ENCODE data around the gene LMTK3. TPM values are rescaled to one million over a fixed set of nuclear protein-coding genes. Genes with fewer than 3 reads are reported as not detected.
A peak's percentile ranks its signal among the peaks of the same experiment; 100 is the strongest.

The LMTK3 gene
- total RNA-seq, 1 donor from 2014 or later = 0.02 TPM

DNA sequence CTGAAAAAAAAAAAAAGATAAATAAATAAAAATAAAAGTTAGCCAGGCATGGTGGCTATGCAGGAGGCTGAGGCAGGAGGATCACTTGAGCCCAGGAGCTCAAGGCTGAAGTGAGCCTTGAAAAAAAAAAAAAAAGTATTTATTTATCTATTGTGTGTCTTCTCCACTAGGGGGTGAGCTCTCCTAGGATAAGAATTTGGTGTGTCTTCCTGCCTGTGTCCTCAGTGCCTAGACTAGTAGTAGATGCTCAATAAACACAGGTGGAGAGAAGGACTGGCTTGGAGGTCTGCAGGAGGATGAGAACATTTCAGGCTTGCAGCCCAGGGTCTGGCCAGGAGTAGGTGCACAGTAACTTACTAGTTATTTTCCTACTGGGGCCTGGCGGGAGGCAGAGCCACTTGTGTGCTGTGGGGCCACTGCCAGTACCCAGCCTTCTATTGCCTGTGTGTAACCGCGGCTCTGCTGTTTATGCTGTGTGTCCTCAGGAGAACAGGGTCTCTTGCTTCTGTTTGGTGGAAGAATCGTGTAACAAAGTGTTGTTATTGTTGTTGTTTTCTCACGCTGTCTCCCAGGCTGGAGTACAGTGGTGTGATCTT is 5.4 kb downstream of the LMTK3 start:
- Histone ChIP-seq H3K9me3 (ENCODE audit: low read depth) (no peaks in the 10 kb centered on the region), H3K79me2 (ENCODE audit: low read depth) (no peaks in the 10 kb centered on the region), H3K27ac (no peak overlapping the region), H3K36me3 (no peaks in the 10 kb centered on the region), H3K4me2 (no peak overlapping the region), H3K9ac (no peak overlapping the region), H3F3A (ENCODE audit: low read depth) (peaks cover 25% of the 10 kb centered on the region), H4K20me1 (ENCODE audit: low read depth) (no peaks in the 10 kb centered on the region), H3K27me3 (peaks cover 6% of the 10 kb centered on the region), H2AFZ (replicated peaks) (no peak overlapping the region), H3K4me3 (no peak overlapping the region), H3K4me1 (peaks cover 4% of the 10 kb centered on the region)
- Mint-ChIP-seq H3K4me3 (no peak overlapping the region), H3K4me1 (peaks cover 31% of the 10 kb centered on the region), H3K36me3 (no peaks in the 10 kb centered on the region), H3K27ac (no peak overlapping the region), H3K9me3 (no peaks in the 10 kb centered on the region), H3K27me3 (ENCODE audit: insufficient read depth, low read depth) (peaks cover 14% of the 10 kb centered on the region)
- peak; percentile 47 for DNase-seq (ENCODE audit: low spot score)
- TF ChIP-seq, protein P1, sequence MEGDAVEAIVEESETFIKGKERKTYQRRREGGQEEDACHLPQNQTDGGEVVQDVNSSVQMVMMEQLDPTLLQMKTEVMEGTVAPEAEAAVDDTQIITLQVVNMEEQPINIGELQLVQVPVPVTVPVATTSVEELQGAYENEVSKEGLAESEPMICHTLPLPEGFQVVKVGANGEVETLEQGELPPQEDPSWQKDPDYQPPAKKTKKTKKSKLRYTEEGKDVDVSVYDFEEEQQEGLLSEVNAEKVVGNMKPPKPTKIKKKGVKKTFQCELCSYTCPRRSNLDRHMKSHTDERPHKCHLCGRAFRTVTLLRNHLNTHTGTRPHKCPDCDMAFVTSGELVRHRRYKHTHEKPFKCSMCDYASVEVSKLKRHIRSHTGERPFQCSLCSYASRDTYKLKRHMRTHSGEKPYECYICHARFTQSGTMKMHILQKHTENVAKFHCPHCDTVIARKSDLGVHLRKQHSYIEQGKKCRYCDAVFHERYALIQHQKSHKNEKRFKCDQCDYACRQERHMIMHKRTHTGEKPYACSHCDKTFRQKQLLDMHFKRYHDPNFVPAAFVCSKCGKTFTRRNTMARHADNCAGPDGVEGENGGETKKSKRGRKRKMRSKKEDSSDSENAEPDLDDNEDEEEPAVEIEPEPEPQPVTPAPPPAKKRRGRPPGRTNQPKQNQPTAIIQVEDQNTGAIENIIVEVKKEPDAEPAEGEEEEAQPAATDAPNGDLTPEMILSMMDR (IDR thresholded peaks at IDR 0.05) = peak; percentile 52
- no peak for TF ChIP-seq EZH2 (IDR thresholded peaks at IDR 0.05)

DNA sequence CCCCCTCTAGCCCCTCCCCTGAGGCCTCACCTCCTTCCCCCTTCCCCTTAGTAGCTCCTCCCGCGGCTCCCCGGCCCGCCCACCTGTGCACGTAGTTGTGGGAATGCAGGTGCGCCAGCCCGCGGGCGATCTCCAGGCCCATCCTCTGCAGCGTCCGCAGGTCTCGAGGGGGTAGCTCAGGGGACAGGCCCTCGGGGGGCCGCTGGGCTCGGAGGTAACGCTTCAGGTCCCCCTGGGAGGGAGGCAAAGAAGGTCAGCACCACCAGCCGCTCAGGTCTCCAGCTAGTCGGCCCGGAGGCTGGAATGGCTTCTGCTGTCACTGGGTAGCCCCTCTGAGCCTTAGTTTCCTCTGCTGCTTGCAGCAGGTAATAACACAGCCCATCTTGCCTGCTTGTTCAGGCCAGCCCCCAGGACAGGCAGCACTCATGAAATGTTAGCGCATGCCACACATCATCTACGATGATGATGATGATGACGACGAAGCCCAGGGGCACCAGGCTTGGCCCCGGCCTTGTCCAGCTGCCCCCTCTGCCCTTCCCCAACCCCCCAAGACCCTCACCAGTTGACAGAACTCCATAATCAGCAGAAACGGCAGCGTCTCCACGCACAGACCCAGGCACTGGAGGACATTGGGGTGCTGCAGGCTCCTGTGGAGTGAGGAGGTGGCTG is 9.2 kb downstream of the LMTK3 start:
- H3K27me3 Mint-ChIP-seq (ENCODE audit: insufficient read depth, low read depth) = peaks cover 13% of the 10 kb centered on the region
- no peaks in the 10 kb centered on the region for H3K9me3 ChIP-seq (ENCODE audit: low read depth)
- H3F3A ChIP-seq (ENCODE audit: low read depth) = peaks cover 26% of the 10 kb centered on the region
- H3K36me3 ChIP-seq = no peaks in the 10 kb centered on the region
- no peak for TF ChIP-seq EZH2phosphoT487 (IDR thresholded peaks at IDR 0.05)
- TF ChIP-seq, protein P1 (IDR thresholded peaks at IDR 0.05) = no peak
- TF ChIP-seq EZH2 (IDR thresholded peaks at IDR 0.05) = no peak
- no peak for DNase-seq (ENCODE audit: low spot score)
- no peaks in the 10 kb centered on the region for H3K79me2 ChIP-seq (ENCODE audit: low read depth)
- peak overlapping the region; percentile 51 for H2AFZ ChIP-seq (replicated peaks)
- H3K27ac Mint-ChIP-seq = peak overlapping the region; percentile 37
- no peak overlapping the region for H3K9ac ChIP-seq
- peaks cover 10% of the 10 kb centered on the region for H3K4me1 ChIP-seq
- H3K27me3 ChIP-seq = no peaks in the 10 kb centered on the region
- peaks cover 4% of the 10 kb centered on the region for H4K20me1 ChIP-seq (ENCODE audit: low read depth)
- peak overlapping the region; percentile 46 for H3K4me3 Mint-ChIP-seq
- peaks cover 17% of the 10 kb centered on the region for H3K4me1 Mint-ChIP-seq
- H3K4me3 ChIP-seq = peak overlapping the region; percentile 60
- H3K9me3 Mint-ChIP-seq = no peaks in the 10 kb centered on the region
- H3K27ac ChIP-seq = no peak overlapping the region
- no peaks in the 10 kb centered on the region for H3K36me3 Mint-ChIP-seq
- peak overlapping the region; percentile 97 for H3K4me2 ChIP-seq

DNA sequence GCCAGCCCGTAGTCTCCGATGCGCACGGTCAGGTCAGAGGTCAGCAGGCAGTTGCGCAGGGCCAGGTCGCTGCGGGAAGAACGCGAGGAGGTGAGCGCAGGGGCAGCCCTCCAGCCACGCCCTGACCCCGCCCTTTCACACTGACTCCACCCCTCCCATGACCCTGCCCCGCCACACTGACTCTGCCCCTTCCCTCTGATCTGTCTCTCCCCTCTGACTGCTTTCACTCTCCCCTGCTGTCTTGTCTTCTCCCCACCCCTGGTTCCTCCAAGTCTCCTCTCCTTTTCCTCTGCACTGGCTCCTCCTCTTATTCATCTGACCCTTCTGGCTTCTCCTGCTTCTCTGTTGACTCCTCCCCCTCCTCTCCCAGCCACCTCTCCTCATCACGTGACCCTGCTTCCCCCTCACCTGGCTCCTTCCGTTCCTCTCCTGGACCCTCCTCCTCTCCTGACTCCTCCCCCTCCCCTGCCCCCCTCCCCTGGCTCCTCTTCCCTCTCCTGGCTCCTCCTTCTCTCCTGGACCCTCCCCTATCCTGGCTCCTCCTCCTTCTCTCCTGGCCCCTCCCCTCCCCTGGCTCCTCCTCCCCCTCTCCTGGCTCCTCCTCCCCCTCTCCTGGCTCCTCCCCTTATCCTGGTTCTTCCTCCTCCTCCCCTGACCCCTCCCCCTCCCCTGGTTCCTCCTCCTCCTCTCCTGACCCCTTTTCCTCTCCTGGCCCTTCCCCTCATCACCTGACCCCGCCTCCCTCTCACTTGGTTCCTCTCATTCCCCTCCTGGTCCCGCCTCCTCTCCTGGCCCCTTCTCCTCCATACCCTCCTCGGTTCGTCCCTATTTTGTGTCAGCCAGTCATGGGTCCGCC is 9.9 kb downstream of the LMTK3 start:
- H3K9me3 Mint-ChIP-seq = no peaks in the 10 kb centered on the region
- Histone ChIP-seq H3K27me3 (no peaks in the 10 kb centered on the region), H2AFZ (replicated peaks) (no peak overlapping the region), H4K20me1 (ENCODE audit: low read depth) (peaks cover 4% of the 10 kb centered on the region), H3K36me3 (no peaks in the 10 kb centered on the region), H3F3A (ENCODE audit: low read depth) (peaks cover 28% of the 10 kb centered on the region), H3K4me3 (peak overlapping the region; percentile 60), H3K9me3 (ENCODE audit: low read depth) (no peaks in the 10 kb centered on the region), H3K79me2 (ENCODE audit: low read depth) (no peaks in the 10 kb centered on the region), H3K4me2 (peak overlapping the region; percentile 97), H3K9ac (no peak overlapping the region), H3K4me1 (peaks cover 10% of the 10 kb centered on the region), H3K27ac (no peak overlapping the region)
- peaks cover 20% of the 10 kb centered on the region for H3K4me1 Mint-ChIP-seq
- DNase-seq (ENCODE audit: low spot score) = peak; percentile 99
- H3K27ac Mint-ChIP-seq = no peak overlapping the region
- peak overlapping the region; percentile 46 for H3K4me3 Mint-ChIP-seq
- H3K27me3 Mint-ChIP-seq (ENCODE audit: insufficient read depth, low read depth) = peaks cover 16% of the 10 kb centered on the region
- H3K36me3 Mint-ChIP-seq = no peaks in the 10 kb centered on the region
- TF ChIP-seq EZH2phosphoT487 (IDR thresholded peaks at IDR 0.05) = no peak
- no peak for TF ChIP-seq EZH2 (IDR thresholded peaks at IDR 0.05)
- TF ChIP-seq, protein P1 (IDR thresholded peaks at IDR 0.05) = no peak

Data from neural progenitor cell (in vitro differentiated cells).